ENCODE data around the gene FSTL4. TPM values are rescaled to one million over a fixed set of nuclear protein-coding genes. Genes with fewer than 3 reads are reported as not detected.

The FSTL4 gene
- total RNA-seq, 4 donors from 2014 or later, result 5.1 to 8.3 (median 6.0) TPM

DNA sequence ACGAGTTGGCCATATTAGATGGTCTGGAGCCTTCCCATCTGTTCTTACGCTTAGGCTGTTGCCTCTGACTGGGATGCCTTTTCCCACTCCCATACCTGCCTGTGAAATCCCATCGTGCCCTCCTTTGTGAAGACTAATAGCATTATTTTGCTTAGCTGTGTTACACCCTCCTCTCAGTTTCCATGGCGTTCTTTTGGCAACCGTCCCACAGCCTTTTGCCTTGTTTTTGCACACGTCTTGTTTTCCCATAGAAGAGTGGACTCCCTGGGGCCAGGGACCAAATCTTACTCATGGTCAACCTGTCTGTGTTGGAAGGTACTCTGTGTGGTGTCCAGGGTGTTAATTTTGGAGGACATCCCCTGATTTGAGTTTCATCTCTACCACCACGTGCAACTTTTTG, 318.4 kb downstream of the FSTL4 start:
- intact Hi-C loops (cut with DNase I; ENCODE audit: low total_unique reads), result no loop called here
- WGBS, 2 donors, result 76 to 77% methylated on average over 7 of the region's 7 CpGs
- no peak overlapping the region for H3K4me3 ChIP-seq (ENCODE audit: low read depth, poor library complexity, severe bottlenecking)
- TF ChIP-seq POLR2A (IDR thresholded peaks at IDR 0.05), result no peak
- TF ChIP-seq, protein P1, sequence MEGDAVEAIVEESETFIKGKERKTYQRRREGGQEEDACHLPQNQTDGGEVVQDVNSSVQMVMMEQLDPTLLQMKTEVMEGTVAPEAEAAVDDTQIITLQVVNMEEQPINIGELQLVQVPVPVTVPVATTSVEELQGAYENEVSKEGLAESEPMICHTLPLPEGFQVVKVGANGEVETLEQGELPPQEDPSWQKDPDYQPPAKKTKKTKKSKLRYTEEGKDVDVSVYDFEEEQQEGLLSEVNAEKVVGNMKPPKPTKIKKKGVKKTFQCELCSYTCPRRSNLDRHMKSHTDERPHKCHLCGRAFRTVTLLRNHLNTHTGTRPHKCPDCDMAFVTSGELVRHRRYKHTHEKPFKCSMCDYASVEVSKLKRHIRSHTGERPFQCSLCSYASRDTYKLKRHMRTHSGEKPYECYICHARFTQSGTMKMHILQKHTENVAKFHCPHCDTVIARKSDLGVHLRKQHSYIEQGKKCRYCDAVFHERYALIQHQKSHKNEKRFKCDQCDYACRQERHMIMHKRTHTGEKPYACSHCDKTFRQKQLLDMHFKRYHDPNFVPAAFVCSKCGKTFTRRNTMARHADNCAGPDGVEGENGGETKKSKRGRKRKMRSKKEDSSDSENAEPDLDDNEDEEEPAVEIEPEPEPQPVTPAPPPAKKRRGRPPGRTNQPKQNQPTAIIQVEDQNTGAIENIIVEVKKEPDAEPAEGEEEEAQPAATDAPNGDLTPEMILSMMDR (IDR thresholded peaks at IDR 0.05), result no peak
- DNase-seq (ENCODE audit: low spot score in 2 of 2), result no peak

DNA sequence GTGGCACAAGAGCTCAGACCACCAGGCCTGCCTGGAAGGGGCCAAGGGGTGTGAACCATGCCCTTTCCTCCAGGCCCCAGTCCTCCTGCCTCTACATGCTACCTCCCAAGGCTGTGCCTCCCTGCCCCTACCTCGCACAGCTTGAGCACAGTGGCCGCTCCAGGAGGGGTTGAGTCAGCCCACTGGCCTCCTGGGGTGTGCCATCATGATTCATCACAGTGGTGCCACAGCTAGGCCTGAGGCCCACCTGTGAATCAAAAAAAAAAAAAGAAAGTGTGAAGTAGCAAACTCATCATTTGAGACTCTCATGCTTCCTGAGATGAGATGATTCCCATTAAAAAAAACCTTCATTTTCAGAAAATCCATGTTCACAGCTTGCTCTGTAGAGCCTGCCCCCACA, 320.0 kb downstream of the FSTL4 start:
- TF ChIP-seq, protein P1 (IDR thresholded peaks at IDR 0.05), result no peak
- TF ChIP-seq POLR2A (IDR thresholded peaks at IDR 0.05), result no peak
- no peak overlapping the region for H3K4me3 ChIP-seq (ENCODE audit: low read depth, poor library complexity, severe bottlenecking)
- intact Hi-C loops (cut with DNase I; ENCODE audit: low total_unique reads), result no loop called here
- 31 to 66% methylated on average over 2 of the region's 2 CpGs for WGBS, 2 donors
- no peak for DNase-seq (ENCODE audit: low spot score in 2 of 2)

DNA sequence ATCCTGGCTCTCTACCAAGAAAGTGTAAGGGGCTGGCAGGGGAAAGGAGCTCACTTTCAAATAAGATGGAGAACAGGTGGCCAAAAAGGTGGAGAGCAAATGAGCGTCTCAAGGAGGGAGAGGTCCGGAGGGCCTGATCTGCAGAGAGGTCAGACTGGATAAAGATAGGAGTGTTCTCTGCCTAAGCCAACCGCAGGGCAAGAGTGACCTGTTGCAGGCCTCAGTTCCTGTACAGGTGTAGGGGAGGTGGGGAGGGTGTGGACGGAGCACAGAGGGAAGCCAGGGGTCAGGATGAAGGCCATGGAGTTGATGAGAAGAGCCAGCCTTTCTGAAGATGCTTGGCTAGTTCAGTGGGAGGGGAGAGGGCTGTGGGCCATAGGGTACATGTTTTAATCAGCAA, 320.8 kb downstream of the FSTL4 start:
- TF ChIP-seq, protein P1 (IDR thresholded peaks at IDR 0.05), result no peak
- no peak for TF ChIP-seq POLR2A (IDR thresholded peaks at IDR 0.05)
- no peak for DNase-seq (ENCODE audit: low spot score in 2 of 2)
- intact Hi-C loops (cut with DNase I; ENCODE audit: low total_unique reads), result no loop called here
- WGBS, 2 donors, result 94 to 97% methylated on average over 4 of the region's 4 CpGs
- no peak overlapping the region for H3K4me3 ChIP-seq (ENCODE audit: low read depth, poor library complexity, severe bottlenecking)

DNA sequence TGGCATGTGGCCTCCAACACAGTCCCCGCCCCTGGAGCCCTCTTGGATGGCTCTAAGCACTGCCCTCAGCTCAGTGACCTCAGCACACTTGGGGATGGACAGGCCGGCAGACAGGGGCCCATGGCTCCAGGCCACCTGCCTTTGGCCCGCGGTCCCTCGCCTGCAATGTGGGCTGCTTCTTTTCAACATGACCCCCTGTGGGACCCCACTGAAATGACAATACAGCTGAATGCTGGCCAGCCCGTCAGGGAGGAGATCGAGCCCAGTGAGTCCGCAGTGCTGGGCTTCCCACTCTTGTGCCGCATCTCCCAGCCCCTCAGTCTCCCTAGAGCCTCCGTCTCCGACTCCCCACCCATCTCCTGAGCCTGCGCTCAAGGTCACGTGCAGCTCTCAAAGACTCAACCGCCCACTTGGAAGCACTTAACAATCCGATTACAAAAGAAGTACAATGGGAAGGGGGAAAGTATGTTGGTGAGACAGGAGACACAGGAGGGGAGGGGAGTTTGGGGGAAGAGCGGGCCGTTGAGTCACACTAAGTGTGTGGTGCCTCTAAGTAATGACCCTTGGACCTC, 321.6 kb downstream of the FSTL4 start:
- TF ChIP-seq POLR2A (IDR thresholded peaks at IDR 0.05), result no peak
- TF ChIP-seq, protein P1 (IDR thresholded peaks at IDR 0.05), result no peak
- intact Hi-C loops (cut with DNase I; ENCODE audit: low total_unique reads), result no loop called here
- no peak overlapping the region for H3K4me3 ChIP-seq (ENCODE audit: low read depth, poor library complexity, severe bottlenecking)
- 82 to 94% methylated on average over 15 to 17 of the region's 17 CpGs for WGBS, 2 donors
- DNase-seq (ENCODE audit: low spot score in 2 of 2), result no peak

DNA sequence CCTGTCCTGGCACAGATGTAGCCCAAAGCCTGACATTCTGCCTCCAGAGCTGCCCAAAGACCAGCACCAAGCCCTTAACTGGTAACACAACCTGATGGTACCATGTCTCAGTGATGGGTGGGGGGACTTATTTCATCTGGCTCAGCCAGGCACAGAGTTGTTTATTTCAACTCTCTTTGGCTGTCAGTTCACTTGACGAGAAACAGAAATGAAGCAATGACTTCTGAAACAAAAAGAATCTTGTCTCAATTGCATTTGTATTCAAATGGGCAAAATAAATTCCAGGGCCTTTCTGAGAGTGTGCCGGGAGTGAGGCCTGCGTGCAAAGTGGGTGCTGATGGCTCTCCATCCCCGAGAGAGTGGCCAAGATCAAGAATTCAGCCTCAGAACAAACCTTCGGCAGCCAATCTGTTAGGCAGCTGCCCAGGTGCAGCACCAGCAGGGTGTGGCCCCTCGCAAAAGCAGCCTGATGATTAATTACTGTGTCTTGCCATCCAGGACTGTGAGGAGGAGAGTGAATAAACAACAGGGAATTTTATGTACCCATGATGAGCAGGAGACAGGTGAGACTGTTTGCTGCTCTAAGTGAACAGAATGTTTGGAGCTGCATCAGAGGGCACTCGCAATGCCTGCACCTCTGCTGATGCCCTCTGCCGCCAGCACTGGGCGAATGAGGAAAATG, 322.5 kb downstream of the FSTL4 start:
- 44 to 50% methylated on average over 9 of the region's 9 CpGs for WGBS, 2 donors
- no peak for TF ChIP-seq POLR2A (IDR thresholded peaks at IDR 0.05)
- TF ChIP-seq, protein P1 (IDR thresholded peaks at IDR 0.05), result no peak
- H3K4me3 ChIP-seq (ENCODE audit: low read depth, poor library complexity, severe bottlenecking), result no peak overlapping the region
- DNase-seq (ENCODE audit: low spot score in 2 of 2), result no peak
- intact Hi-C loops (cut with DNase I; ENCODE audit: low total_unique reads), result no loop called here

All from lower leg skin (tissue), 4 donors.